Measurements from ENCODE around the gene TBL3.

TBL3 gene

GRCh38 chr16:2022723-2023091 is 50.9 kb downstream of the TBL3 start:
- DNase-seq, result no peak

- DNase-seq, result peak; percentile 65 to 94
These were observed 51.5 kb downstream of the TBL3 start for GRCh38 chr16:2023092-2024031.

- no peak for DNase-seq
These were observed 52.2 kb downstream of the TBL3 start for GRCh38 chr16:2024032-2024420.

- no peak for DNase-seq
These were observed 53.4 kb downstream of the TBL3 start for GRCh38 chr16:2025251-2025650.

- DNase-seq, result no peak
These were observed 54.1 kb downstream of the TBL3 start for GRCh38 chr16:2025878-2026460.

GRCh38 chr16:2026461-2027023 is 54.7 kb downstream of the TBL3 start, which contains the start of gene NHERF2:
Gene NHERF2, plus strand, starts transcription at chr16:2026902. Its CDS starts 104 bp downstream, at chr16:2027006.
- DNase-seq, result peak in 1 of 2 experiments; percentile 28

GRCh38 chr16:2027024-2028010 is 55.5 kb downstream of the TBL3 start:
- peak in 1 of 2 experiments; percentile 42 for DNase-seq

GRCh38 chr16:2028146-2028545 is 56.3 kb downstream of the TBL3 start:
- no peak for DNase-seq

- no peak for DNase-seq
These were observed 56.9 kb downstream of the TBL3 start for GRCh38 chr16:2028620-2029220.

GRCh38 chr16:2029350-2029749 is 57.5 kb downstream of the TBL3 start:
- no peak for DNase-seq

- DNase-seq, result no peak
These were observed 58.2 kb downstream of the TBL3 start for GRCh38 chr16:2030036-2030435.

GRCh38 chr16:2031081-2031577 is 59.3 kb downstream of the TBL3 start:
- DNase-seq, result no peak
